Ectodermal cell (in vitro differentiated cells): ENCODE results near the gene CD81.

Experiments used
- H3K27ac ChIP-seq: 2 replicates; pipeline ENCODE4 v1.7.0; 2013; ENCODE audit warnings: mild to moderate bottlenecking, low read depth, low read length; ENCODE audit not compliant: insufficient read depth, poor library complexity, severe bottlenecking
- H3K27me3 ChIP-seq: 2 replicates; pipeline ENCODE4 v1.7.0; 2013; ENCODE audit warnings: mild to moderate bottlenecking, low read length; ENCODE audit not compliant: insufficient read depth, control insufficient read depth, poor library complexity, severe bottlenecking
- H3K36me3 ChIP-seq: one replicate; pipeline ENCODE4 v1.7.0; 2013; ENCODE audit warnings: low read length; ENCODE audit not compliant: control insufficient read depth, insufficient read depth
- H3K4me1 ChIP-seq: one replicate; pipeline ENCODE4 v1.7.0; 2013; ENCODE audit warnings: low read length; ENCODE audit not compliant: control insufficient read depth, insufficient read depth
- H3K4me3 ChIP-seq: 2 replicates; pipeline ENCODE4 v1.7.0; 2013; ENCODE audit warnings: low read depth, low read length, control low read depth; ENCODE audit not compliant: insufficient read depth
- H3K9me3 ChIP-seq: 2 replicates; pipeline ENCODE4 v1.7.0; 2013; ENCODE audit warnings: mild to moderate bottlenecking, low read length, moderate library complexity; ENCODE audit not compliant: control insufficient read depth
- WGBS, 2 experiments: methylation state at CpG; one replicate each; pipeline ENCODE4 v1.1.7; 2013; ENCODE audit warnings: missing lambda C conversion rate in 2 of 2; 5-methylcytosine and 5-hydroxymethylcytosine counted together

CD81 gene

GRCh38 chr11:2397005-2397404 is 19.9 kb downstream of the CD81 start:
- Histone ChIP-seq H3K9me3 (no peaks in the 10 kb centered on the region), H3K4me1 (peaks cover 12% of the 10 kb centered on the region), H3K36me3 (peaks cover 5% of the 10 kb centered on the region), H3K4me3 (no peak overlapping the region), H3K27ac (no peak overlapping the region), H3K27me3 (no peaks in the 10 kb centered on the region)
- 87 to 89% methylated on average over 12 of the region's 12 CpGs for WGBS, 2 experiments

- no peak overlapping the region for H3K27ac ChIP-seq
- WGBS, 2 experiments = 85 to 86% methylated on average over 7 of the region's 7 CpGs
- H3K4me3 ChIP-seq = no peak overlapping the region
- peaks cover 19% of the 10 kb centered on the region for H3K36me3 ChIP-seq
- no peaks in the 10 kb centered on the region for H3K27me3 ChIP-seq
- no peaks in the 10 kb centered on the region for H3K9me3 ChIP-seq
- peaks cover 12% of the 10 kb centered on the region for H3K4me1 ChIP-seq
Measured at GRCh38 chr11:2398664-2399355, 21.7 kb downstream of the CD81 start.

GRCh38 chr11:2399488-2400068 is 22.5 kb downstream of the CD81 start:
- peak overlapping the region; percentile 52 for H3K4me3 ChIP-seq
- no peaks in the 10 kb centered on the region for H3K27me3 ChIP-seq
- peak overlapping the region; percentile 86 for H3K27ac ChIP-seq
- H3K36me3 ChIP-seq = peaks cover 19% of the 10 kb centered on the region
- peaks cover 12% of the 10 kb centered on the region for H3K4me1 ChIP-seq
- WGBS, 2 experiments = 76 to 81% methylated on average over 23 of the region's 23 CpGs
- H3K9me3 ChIP-seq = no peaks in the 10 kb centered on the region

- peak within 1 kb of the TSS; percentile 97 for H3K4me3 ChIP-seq
- H3K9me3 ChIP-seq = no peaks in the 10 kb centered on the region
- WGBS, 2 experiments = 6 to 7% methylated on average over 66 of the region's 66 CpGs
- peak within 1 kb of the TSS; percentile 86 for H3K27ac ChIP-seq
- H3K36me3 ChIP-seq = peaks cover 19% of the 10 kb centered on the region
- no peaks in the 10 kb centered on the region for H3K27me3 ChIP-seq
- peaks cover 12% of the 10 kb centered on the region for H3K4me1 ChIP-seq
Measured at GRCh38 chr11:2400069-2400761, 23.1 kb downstream of the CD81 start, which contains the start of gene TSSC4. TSSC4 (plus strand) TSS chr11:2400750; CDS start chr11:2402634, 1,884 bp downstream.

GRCh38 chr11:2400762-2401435 is 23.8 kb downstream of the CD81 start:
- H3K27me3 ChIP-seq = no peaks in the 10 kb centered on the region
- no peaks in the 10 kb centered on the region for H3K9me3 ChIP-seq
- WGBS, 2 experiments = 1% methylated on average over 55 of the region's 55 CpGs
- H3K4me1 ChIP-seq = peaks cover 12% of the 10 kb centered on the region
- peak overlapping the region; percentile 97 for H3K4me3 ChIP-seq
- H3K36me3 ChIP-seq = peaks cover 19% of the 10 kb centered on the region
- H3K27ac ChIP-seq = peak overlapping the region; percentile 39

GRCh38 chr11:2401436-2401984 is 24.4 kb downstream of the CD81 start:
- H3K4me1 ChIP-seq = peaks cover 12% of the 10 kb centered on the region
- 59 to 62% methylated on average over 12 of the region's 12 CpGs for WGBS, 2 experiments
- H3K4me3 ChIP-seq = peak overlapping the region; percentile 97
- no peaks in the 10 kb centered on the region for H3K9me3 ChIP-seq
- peaks cover 19% of the 10 kb centered on the region for H3K36me3 ChIP-seq
- H3K27me3 ChIP-seq = no peaks in the 10 kb centered on the region
- H3K27ac ChIP-seq = no peak overlapping the region

- H3K27ac ChIP-seq = no peak overlapping the region
- peaks cover 12% of the 10 kb centered on the region for H3K4me1 ChIP-seq
- H3K27me3 ChIP-seq = no peaks in the 10 kb centered on the region
- peak overlapping the region; percentile 97 for H3K4me3 ChIP-seq
- H3K9me3 ChIP-seq = no peaks in the 10 kb centered on the region
- peaks cover 14% of the 10 kb centered on the region for H3K36me3 ChIP-seq
- WGBS, 2 experiments = 97 to 98% methylated on average over 13 of the region's 13 CpGs
Measured at GRCh38 chr11:2402106-2402505, 25.0 kb downstream of the CD81 start.

- H3K4me3 ChIP-seq = no peak overlapping the region
- WGBS, 2 experiments = 94 to 95% methylated on average over 31 of the region's 31 CpGs
- no peaks in the 10 kb centered on the region for H3K27me3 ChIP-seq
- H3K27ac ChIP-seq = no peak overlapping the region
- H3K9me3 ChIP-seq = no peaks in the 10 kb centered on the region
- peaks cover 12% of the 10 kb centered on the region for H3K4me1 ChIP-seq
- peaks cover 14% of the 10 kb centered on the region for H3K36me3 ChIP-seq
Measured at GRCh38 chr11:2402890-2403645, 26.0 kb downstream of the CD81 start.

- Histone ChIP-seq H3K9me3 (no peaks in the 10 kb centered on the region), H3K4me3 (no peak overlapping the region), H3K27ac (no peak overlapping the region), H3K4me1 (peaks cover 7% of the 10 kb centered on the region), H3K36me3 (peaks cover 14% of the 10 kb centered on the region), H3K27me3 (no peaks in the 10 kb centered on the region)
- 87 to 91% methylated on average over 12 of the region's 12 CpGs for WGBS, 2 experiments
Measured at GRCh38 chr11:2404735-2405196, 27.7 kb downstream of the CD81 start.
